HG02885 (cell line): Measurements from ENCODE around the gene TOGARAM2.
"Not testable (repeated sequence)": the region's sequence is repeated elsewhere in the genome, so short reads cannot be mapped to it uniquely, and the experiment has no call there.

Source experiments
- ATAC-seq: cut with Tn5 transposase; IDR thresholded peaks from one replicate; pipeline ENCODE4 v1.9.1; 2021; ENCODE audit warnings: mild to moderate bottlenecking; ENCODE audit not compliant: unreplicated experiment, poor library complexity

The TOGARAM2 gene

GRCh38 chr2:29066997-29067605, 86.0 kb downstream of the TOGARAM2 start:
- no peak for ATAC-seq

DNA sequence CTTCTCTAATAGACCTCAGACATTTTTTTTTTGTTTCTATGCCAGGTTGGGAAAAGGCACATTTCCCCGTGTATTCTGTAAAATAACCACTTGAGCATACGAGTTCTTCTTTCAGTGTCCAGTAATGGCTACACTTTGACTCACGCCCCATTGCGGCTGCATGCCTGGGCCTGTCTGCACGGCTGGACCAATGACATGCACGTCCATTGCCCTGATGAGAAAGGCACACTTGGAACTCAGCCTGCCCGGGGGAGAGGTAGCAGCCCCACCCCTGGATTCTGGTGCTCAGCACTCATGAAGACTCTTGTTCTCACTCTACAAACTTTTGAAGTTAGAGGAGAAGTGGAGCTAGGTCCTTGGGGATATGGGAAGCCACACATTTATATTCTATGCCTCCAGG, 87.4 kb downstream of the TOGARAM2 start:
- no peak for ATAC-seq

DNA sequence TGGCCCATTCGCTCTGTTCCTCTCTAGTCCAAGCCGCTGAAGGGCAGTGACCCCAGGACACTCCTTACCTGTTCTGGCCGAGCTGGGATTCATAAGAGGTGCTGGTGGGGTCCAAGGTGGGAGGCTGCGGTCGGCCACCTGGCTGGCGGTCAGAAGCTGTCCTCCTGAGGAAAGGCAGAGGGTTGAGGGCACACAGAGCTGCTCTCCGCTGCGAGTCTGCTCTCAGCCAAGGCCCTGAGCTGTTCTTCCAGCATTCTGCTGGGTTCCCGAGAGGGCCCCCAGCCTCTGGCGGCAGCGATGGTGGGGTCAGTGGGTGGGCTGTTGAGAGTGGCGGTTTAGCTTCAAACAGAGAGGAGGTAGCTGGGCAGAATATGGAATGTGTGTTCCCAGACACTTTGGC, 89.4 kb downstream of the TOGARAM2 start:
- no peak for ATAC-seq

DNA sequence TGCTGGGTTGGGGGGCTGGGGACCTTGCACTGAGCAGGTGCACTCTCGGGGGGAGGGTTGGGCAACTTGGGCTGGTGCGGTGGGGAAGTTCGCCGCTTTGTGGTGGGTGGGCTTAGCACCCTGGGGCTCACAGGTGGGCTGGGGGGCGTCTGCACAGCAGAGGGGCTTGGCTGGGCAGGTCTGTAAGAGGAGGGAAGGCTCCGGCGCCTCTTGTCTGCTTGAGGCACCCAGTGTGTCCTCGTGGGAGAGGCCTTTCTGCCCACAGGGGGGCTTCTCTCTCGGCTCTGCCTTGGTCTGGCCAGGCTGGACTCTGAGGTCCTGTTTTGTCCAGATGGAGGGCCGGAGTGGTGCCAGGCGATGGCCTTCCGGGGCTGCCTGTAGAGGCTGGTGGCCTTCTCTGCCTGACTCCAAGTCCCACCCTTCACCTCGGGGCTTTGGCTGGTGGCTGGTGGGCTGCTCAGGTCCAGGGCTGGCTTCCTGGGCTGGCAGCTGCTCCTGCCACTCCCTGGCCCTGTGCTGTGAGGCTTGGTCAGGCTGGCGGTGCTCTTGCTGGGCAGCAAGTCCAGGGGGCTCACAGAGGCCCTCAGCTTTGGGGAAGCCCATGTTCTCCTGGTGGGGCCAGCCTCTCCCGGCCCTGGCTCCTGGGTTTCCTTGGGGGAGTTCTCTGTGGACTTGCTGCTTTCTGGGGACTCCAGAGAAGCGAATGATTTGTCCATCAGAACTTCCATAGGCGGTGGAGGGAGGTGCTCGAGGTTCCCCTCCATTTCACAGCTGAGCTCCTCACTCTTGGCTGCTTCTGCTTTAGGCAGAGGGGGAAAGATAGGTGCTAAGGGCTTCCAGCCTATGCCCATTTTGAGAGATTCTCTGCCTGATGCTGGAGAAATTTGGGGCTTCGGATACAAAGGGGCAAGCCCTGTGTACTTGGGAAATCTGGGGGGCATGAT, 90.2 kb downstream of the TOGARAM2 start:
- ATAC-seq: no peak

DNA sequence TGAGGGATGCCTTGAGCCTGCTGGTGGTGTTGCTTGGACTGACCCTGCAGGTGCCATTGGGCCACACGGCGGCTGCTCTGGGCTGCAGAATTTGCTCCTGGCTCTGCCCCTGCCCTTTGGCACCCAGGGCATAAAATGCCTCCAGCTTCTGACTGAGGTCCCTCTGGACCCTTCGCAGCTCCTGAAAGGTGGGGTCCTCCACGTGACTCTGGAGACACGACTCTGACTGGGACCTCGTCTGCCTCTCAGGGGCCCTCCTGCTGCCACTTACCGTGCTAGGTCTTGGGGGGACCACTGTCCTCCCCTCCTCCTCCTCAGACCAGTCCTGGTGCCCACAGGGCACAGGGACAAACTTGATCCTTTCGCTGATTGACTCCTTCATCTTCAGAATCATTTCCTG, 91.2 kb downstream of the TOGARAM2 start:
- ATAC-seq: no peak

- no peak for ATAC-seq
Measured at GRCh38 chr2:29072971-29073725, 92.0 kb downstream of the TOGARAM2 start.

DNA sequence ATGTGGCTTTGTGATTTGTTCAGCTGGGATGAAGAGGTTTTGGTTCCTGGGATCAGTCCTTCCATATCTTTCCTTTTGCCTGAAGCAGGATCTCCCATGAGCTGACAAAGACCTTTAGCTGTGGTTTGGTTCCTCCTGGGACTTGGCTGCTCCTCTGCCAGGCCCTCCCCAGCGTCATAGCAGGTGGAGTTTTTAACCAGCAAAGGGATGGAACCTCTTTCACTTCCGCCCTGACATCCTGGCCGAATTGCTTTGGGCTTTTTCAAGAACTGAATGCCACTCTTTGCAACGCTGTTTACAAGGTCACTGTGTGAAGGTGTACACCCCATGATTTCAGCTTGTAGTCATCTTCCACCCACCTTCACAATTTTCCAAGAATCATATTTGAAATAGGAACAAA, 92.8 kb downstream of the TOGARAM2 start:
- no peak for ATAC-seq

DNA sequence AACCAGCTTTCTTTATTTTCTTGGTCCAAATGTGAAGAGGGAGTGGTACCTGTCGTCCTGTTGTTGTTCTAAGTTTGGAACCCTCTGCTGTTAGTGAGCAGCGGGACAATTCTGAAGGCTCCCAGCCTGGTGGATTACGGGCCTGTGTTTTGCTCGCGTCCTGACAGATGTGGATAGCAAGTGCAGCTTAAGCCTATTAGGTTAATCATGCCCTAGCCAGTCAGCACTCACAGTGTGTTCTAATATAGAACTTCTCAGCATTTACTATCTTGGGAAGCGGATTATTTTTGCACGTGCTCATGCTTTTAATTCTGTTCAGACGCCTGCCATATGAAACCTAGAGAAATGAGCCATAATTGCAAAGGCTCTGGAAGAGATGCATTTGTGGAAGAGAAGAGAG, 93.3 kb downstream of the TOGARAM2 start, which contains the start of gene PCARE:
Gene PCARE, minus strand, starts transcription at position 113 of the 400 bp plus-strand sequence. CDS start 262 bp downstream, outside the sequence.
- ATAC-seq: no peak

DNA sequence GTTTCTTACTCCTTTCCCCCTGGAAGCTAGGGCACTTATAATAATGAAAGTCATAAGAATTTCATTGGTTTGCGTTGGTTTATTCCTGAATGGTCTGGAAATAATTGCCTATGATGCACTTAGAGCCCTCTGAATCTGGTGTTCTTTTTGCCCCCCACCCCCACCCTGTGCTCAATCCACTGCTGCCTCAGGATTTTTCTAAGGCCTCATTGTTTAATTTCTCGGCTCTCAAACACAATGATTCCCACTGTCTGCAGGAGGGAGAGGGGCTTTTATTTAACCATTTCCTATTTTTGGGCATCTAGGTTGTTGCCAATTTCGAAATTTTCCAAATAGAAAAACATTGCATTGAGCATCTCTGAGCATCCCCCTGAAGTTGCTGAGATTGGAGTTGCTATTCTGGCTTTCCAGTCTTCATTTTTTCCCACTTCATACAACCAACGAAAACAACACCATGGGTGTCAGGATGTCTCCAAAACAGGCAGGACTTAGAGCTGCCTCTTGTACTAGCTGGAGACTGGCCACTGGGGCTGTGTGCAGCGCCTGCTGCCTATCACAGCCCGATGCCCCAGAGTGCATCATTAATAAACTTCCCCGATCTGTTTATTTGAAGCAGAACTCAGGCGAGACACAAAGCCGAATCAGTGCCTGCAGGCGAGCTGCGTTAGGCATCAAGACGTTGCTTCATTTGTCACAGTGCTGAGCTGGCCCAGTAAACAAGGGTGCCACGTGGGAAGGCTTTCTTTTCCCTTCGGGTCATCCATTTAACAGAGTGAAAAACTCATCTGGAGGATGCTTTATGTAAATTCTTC, 95.0 kb downstream of the TOGARAM2 start:
- ATAC-seq: no peak

- no peak for ATAC-seq
Measured at GRCh38 chr2:29079887-29080286, 98.8 kb downstream of the TOGARAM2 start.

- ATAC-seq: no peak
Measured at GRCh38 chr2:29080886-29081743, 100.0 kb downstream of the TOGARAM2 start.

DNA sequence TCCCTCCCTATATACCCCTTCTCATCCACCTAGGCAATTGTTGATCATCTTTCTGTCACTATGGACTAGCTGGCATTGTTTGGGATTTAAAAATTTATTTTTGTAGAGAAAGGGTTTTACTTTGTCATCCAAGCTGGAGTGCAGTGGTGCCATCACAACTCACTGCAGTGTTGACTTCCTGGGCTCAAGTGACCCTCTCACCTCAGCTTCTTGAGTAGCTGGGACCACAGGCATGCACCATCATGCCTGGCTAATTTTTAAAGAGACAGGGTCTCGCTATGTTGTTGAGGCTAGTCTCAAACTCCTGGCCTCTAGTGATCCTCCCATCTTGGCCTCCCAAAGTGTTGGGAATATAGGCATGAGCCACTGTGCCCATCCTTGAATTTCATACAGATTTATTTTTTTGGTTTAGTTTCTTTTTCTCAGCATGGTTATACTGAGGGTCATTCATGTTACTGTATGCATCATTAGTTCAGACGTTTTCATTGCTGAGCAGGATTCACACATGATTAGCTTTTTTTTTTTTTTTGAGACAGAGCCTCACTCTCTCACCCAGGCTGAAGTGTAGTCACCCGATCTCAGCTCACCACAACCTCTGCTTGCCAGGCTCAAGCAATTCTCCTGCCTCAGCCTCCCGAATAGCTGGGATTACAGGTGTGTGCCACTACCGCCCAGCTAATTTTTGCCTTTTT, 101.9 kb downstream of the TOGARAM2 start:
- no peak for ATAC-seq

- no peak for ATAC-seq
Measured at GRCh38 chr2:29084554-29084953, 103.5 kb downstream of the TOGARAM2 start.

GRCh38 chr2:29090311-29090710, 109.2 kb downstream of the TOGARAM2 start:
- ATAC-seq: not testable (repeated sequence)

DNA sequence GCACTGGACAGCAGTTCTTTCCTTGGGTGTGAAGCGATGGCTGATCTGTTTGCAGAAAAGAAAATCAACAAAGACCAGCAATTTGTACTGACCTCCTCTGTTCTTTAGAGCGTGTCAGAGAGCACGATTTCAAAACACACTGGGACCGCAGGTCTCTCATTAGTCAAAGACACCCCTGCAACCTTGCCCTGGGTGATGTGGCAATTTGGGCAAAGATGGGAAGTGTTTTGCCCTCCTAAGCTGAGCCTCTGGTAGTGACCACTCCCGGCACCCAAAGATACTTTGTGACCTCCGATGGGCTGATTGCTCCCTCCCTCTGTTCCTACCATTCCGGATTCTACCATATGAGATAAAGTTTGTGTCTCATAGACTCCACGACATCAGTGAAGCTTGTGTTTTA, 115.9 kb downstream of the TOGARAM2 start:
- no peak for ATAC-seq

- no peak for ATAC-seq
Measured at GRCh38 chr2:29097569-29097968, 116.5 kb downstream of the TOGARAM2 start.

DNA sequence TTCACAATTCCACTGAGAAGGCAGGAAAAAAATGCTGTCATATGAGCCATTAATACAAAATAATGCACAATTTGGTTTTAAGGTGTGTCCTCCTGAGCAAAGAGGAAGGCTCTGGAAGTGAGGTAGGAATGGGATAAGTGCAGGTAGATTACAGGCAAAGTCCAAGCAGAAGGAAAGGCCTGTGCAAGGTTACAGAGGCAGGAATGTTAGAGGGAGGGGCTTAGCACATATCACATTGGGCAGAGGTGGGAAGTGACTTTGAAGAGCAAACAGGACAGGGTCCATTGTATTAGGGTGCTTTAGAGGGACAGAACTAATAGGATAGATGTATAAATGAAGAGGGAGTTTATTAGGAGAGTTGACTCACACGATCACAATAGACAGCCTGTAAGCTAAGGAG, 119.5 kb downstream of the TOGARAM2 start:
- no peak for ATAC-seq
